Measurements from ENCODE around the gene GLCE. TPM values are rescaled to one million over a fixed set of nuclear protein-coding genes. Genes with fewer than 3 reads are reported as not detected.

GLCE gene
- total RNA-seq, result 12.7 and 17.7 TPM in 2 replicates

DNA sequence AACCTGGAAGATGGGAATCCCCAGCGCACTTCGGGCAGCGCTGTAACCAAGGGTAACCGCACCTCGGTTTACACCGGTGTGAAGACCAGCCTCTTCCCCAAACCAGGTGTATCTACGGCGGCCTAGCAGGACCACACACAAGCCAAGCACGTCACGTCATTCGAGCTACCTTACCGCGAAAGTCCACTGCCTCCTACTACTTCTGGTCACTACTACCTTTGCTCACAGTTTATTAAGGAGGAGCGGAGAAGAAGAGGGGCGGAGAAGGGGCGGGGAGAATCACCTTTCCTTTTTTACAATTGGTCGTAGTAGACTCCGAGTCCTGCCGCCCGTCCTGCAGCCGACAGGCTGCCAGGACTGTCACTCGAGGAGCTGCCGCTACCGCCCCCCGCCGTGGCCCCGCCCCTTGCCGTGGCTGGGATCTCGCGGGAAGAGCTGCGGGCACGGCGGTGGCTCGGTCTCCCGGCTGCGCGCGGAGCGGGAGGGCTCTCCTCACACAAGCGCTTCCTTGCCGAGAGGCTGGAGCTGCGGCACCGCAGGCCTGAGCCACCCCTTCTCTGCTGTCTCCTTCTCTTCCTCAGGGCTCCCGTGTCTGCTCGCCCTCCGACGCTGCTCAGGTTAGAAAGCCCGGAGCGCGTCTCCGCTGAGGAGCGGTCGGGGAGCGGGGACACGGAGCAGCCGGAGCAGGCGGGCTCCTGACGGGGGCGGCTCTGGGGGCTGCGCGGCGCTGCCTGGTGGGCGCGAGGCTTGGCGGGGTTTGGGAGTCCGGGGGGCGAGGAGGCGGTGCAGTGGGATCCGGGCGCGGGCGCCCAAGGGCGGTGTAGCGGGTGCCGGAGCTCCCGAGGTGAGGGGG is at the start of gene GLCE:
Gene GLCE (plus strand): TSS at position 495 of the 853 bp plus-strand sequence. CDS start 95,172 bp downstream, outside the sequence.
- TF ChIP-seq, protein P1, sequence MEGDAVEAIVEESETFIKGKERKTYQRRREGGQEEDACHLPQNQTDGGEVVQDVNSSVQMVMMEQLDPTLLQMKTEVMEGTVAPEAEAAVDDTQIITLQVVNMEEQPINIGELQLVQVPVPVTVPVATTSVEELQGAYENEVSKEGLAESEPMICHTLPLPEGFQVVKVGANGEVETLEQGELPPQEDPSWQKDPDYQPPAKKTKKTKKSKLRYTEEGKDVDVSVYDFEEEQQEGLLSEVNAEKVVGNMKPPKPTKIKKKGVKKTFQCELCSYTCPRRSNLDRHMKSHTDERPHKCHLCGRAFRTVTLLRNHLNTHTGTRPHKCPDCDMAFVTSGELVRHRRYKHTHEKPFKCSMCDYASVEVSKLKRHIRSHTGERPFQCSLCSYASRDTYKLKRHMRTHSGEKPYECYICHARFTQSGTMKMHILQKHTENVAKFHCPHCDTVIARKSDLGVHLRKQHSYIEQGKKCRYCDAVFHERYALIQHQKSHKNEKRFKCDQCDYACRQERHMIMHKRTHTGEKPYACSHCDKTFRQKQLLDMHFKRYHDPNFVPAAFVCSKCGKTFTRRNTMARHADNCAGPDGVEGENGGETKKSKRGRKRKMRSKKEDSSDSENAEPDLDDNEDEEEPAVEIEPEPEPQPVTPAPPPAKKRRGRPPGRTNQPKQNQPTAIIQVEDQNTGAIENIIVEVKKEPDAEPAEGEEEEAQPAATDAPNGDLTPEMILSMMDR (conservative IDR thresholded peaks at IDR 0.05; ENCODE audit: low read depth, low read length), result no peak
- H3K4me3 ChIP-seq (ENCODE audit: low read depth, low read length), result peak within 1 kb of the TSS; percentile 84
- peak; percentile 81 for DNase-seq (ENCODE audit: low read depth)

DNA sequence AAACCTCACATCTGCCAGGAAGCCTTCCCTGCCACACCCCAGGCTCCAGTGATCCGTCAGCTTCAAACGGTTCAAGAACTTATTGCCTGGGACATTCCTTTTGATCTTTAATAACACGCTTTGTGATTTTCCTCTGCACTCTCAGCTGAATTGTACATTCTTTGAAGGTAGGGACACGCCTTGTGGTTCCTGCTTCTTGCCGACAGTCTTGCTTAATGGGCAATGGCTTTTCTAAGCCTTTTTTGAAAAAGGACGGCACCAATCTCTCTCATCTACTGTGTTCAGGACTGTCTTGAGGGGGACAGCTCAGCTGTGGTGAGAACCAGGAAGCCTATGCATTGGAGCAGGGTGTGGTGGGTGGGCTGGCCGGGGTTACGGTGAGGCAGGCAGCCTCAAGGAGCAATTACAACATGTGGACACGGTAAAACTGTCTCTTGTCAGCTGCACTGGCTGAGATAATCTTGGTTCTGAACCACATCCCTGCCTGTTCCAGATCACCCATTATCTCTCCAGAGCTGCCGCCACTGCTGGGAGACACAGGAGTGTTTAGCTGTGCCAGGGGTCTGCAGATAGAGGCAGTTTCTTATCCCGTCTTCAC is 46.0 kb upstream of the GLCE start:
- H3K4me3 ChIP-seq (ENCODE audit: low read depth, low read length), result no peak overlapping the region
- DNase-seq (ENCODE audit: low read depth), result peak; percentile 79
- TF ChIP-seq, protein P1 (conservative IDR thresholded peaks at IDR 0.05; ENCODE audit: low read depth, low read length), result no peak

DNA sequence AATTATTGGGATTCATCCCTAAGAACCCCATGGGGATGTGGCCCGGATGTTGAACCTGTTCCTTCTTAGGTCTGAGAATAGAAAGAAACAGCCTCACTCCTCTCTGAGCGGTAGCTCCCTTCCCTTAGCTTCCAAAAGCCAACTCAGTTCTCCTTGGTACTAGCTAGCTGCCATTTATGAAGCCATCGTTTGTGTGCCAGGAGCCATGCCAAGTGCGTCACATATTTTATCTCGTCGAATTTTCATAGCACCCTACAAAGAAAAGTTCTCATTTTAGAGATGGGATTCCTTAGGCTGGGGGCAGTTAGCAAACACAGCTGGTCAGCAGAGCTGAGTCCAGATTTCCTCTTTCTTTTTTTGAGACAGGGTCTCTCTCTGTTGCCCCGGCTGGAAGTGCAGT is 45.4 kb upstream of the GLCE start:
- TF ChIP-seq, protein P1 (conservative IDR thresholded peaks at IDR 0.05; ENCODE audit: low read depth, low read length), result no peak
- H3K4me3 ChIP-seq (ENCODE audit: low read depth, low read length), result no peak overlapping the region
- no peak for DNase-seq (ENCODE audit: low read depth)

DNA sequence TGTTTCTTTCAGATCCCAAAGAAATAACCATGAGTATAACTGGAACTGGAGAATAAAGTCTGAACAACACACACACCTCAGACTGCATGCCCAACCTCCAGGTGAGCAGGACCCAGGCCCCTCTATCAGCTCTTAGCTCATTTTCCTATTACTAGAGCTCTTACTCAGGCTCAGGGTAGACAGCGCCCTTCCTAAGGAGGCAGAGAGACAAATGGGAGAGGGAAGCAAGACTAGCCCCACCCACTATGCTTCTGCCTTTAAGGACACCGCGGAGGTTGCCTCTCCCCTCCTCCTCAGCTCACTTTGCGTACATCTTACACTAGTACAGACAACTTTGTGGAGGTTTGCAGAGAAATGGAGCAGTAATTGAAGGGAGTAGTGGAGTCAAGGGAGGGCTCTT is 44.0 kb upstream of the GLCE start:
- no peak overlapping the region for H3K4me3 ChIP-seq (ENCODE audit: low read depth, low read length)
- TF ChIP-seq, protein P1 (conservative IDR thresholded peaks at IDR 0.05; ENCODE audit: low read depth, low read length), result no peak
- no peak for DNase-seq (ENCODE audit: low read depth)

DNA sequence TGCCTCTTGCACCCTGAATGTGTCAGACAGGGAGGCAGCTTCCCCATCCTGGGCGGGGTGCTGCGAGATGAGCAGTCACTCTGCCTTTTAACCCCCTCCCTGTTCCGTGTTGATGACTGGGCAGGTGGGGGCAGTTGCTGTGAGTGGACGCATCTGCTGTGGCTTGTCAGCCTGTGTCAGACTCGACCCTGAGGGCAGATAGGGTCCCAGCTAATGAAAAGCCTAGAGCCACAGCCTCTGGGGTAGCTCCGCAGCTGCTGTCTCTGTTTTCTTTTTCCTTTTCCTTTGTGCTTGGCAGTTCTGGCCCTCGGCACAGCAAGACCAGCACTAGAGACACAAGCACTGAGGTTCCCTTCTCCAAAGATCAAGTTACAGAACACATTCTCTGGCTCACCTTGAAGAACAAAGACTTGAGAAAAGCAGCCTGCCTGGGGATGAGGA is 43.0 kb upstream of the GLCE start:
- TF ChIP-seq, protein P1 (conservative IDR thresholded peaks at IDR 0.05; ENCODE audit: low read depth, low read length), result no peak
- DNase-seq (ENCODE audit: low read depth), result no peak
- H3K4me3 ChIP-seq (ENCODE audit: low read depth, low read length), result no peak overlapping the region

DNA sequence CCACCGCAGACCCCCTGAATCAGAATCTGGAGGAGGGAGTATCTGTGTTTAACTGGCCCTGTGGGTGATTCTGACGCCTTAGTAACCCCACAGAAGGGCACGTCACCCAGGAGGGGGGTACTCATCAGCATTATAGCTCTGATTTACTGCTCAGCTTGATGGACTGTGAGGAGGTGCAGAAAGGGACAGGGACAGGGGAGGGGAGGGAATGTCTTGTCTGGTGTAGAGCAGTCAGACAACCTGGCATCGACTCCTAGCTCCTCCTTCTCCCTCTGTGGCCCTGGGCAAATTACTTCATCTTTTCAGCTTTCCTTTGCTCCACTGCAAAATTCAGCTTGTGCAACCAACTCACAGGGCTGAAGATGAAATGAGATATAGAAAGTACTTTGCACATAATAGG is 42.3 kb upstream of the GLCE start:
- TF ChIP-seq, protein P1 (conservative IDR thresholded peaks at IDR 0.05; ENCODE audit: low read depth, low read length), result no peak

More for the DNA sequence above, 42.3 kb upstream of the GLCE start:
- DNase-seq (ENCODE audit: low read depth), result no peak
- no peak overlapping the region for H3K4me3 ChIP-seq (ENCODE audit: low read depth, low read length)

Data from epithelial cell of proximal tubule (primary cell).